ENCODE data around the gene ANKS3.

The ANKS3 gene

GRCh38 chr16:4775005-4775404, 40.9 kb upstream of the ANKS3 start:
- no peak overlapping the region for H3K27ac ChIP-seq
- TF ChIP-seq CTCF (IDR thresholded peaks at IDR 0.05): no peak
- no peak for TF ChIP-seq ZFX (IDR thresholded peaks at IDR 0.05; ENCODE audit: borderline replicate concordance)

DNA sequence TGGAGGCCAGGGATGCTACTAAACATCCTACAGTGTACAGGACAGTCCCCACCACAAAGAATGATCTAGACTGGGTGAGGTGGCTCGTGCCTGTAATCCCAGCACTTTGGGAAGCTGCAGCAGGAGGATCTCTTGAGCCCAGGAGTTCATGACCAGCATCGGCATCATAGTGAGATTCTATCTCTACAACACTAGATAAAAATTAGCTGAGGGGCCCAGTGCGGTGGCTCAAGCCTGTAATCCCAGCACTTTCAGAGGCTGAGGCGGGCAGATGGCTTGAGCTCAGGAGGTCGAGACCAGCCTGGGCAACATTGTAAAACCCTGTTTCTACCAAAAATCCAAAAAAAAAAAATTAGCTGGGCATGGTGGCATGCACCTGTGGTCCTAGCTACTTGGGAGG, 38.3 kb upstream of the ANKS3 start:
- no peak for TF ChIP-seq ZFX (IDR thresholded peaks at IDR 0.05; ENCODE audit: borderline replicate concordance)
- TF ChIP-seq CTCF (IDR thresholded peaks at IDR 0.05): no peak
- H3K27ac ChIP-seq: no peak overlapping the region

GRCh38 chr16:4771646-4772045, 37.6 kb upstream of the ANKS3 start:
- TF ChIP-seq CTCF (IDR thresholded peaks at IDR 0.05) (no peak), ZFX (IDR thresholded peaks at IDR 0.05; ENCODE audit: borderline replicate concordance) (no peak)
- no peak overlapping the region for H3K27ac ChIP-seq

DNA sequence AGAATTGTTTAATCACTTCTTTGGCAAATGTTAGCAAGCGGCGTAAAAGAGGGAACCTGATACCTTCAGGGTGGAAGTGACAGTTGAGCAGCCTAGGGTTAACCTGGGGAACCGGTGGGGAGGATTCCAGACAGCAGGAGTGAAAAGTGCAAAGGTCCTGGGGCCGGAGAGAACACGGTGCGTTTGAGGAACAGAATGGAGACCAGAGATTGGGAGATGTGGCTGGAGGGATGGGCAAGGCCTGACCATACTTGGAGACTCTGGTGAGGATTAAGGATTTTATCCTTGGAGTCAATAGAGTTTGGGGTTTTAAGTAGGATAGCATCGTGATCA, 35.2 kb upstream of the ANKS3 start:
- TF ChIP-seq CTCF (IDR thresholded peaks at IDR 0.05): no peak
- TF ChIP-seq ZFX (IDR thresholded peaks at IDR 0.05; ENCODE audit: borderline replicate concordance): no peak
- H3K27ac ChIP-seq: peak overlapping the region; percentile 91

- peak overlapping the region; percentile 91 for H3K27ac ChIP-seq
- no peak for TF ChIP-seq ZFX (IDR thresholded peaks at IDR 0.05; ENCODE audit: borderline replicate concordance)
- TF ChIP-seq CTCF (IDR thresholded peaks at IDR 0.05): no peak
Observed at GRCh38 chr16:4768549-4769305, 34.7 kb upstream of the ANKS3 start.

DNA sequence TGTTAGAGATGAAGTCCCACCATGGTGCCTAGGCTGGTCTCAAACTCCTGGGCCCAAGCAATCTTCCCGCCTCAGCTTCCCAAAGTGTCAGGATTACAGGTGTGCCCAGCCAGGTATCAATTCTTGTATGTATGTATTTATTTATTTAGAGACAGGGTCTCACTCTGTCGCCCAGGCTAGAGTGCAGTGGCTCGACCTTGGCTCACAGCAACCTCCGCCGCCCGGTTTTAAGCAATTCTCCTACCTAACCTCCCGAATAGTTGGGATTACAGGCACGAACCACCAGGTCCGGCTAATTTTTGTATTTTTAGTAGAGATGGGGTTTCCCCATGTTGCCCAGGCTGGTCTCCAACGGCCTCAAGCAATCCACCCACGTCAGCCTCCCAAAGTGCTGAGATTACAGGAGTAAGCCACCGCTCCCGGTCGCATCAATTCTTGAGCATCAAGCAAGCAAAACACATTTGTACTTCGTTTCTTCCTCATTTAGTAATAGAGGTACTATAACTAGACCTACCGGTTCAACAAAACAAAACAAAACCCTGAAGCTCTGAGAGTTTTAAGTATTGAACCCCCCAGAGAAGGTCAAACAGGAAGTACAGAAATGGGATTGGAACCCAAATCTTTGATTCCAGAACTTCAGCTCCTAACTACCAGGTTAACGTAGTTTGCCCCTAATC, 33.9 kb upstream of the ANKS3 start:
- no peak for TF ChIP-seq ZFX (IDR thresholded peaks at IDR 0.05; ENCODE audit: borderline replicate concordance)
- TF ChIP-seq CTCF (IDR thresholded peaks at IDR 0.05): no peak
- peak overlapping the region; percentile 91 for H3K27ac ChIP-seq
